B cell (primary cell): ENCODE data around the gene DNMBP. TPM values are rescaled to one million over a fixed set of nuclear protein-coding genes. Genes with fewer than 3 reads are reported as not detected.
A peak's percentile ranks its signal among the peaks of the same experiment; 100 is the strongest.

Experiments used
- ATAC-seq: fragments of 200-7000 bp; cut with Tn5 transposase; one replicate; pipeline ENCODE4 v1.10.0; 2021; ENCODE audit warnings: low read depth, mild to moderate bottlenecking, moderate number of reproducible peaks, moderate library complexity
- CTCF ChIA-PET: fragments of 350-600 bp; sonication (Branson Sonifier 250); formaldehyde crosslinking; loops from one replicate; lab custom pipeline; 2021; ENCODE audit warnings: antibody characterized with exemption, inconsistent platforms; lab: Charles Lee
- POLR2A ChIA-PET: fragments of 350-600 bp; sonication (Branson Sonifier 250); formaldehyde crosslinking; loops from one replicate; lab custom pipeline; 2021; ENCODE audit warnings: antibody characterized with exemption; lab: Charles Lee
- DNase-seq: peaks from one replicate; pipeline ENCODE4 v3.0.0; 2013
- H2AFZ ChIP-seq: 2 replicates; pipeline ENCODE4 v1.6.1; 2012; ENCODE audit warnings: mild to moderate bottlenecking, low read depth, low read length; ENCODE audit not compliant: insufficient read depth, poor library complexity, severe bottlenecking
- H3K27ac ChIP-seq, 2 donors: 1 replicate in 1 of 2; 2 replicates in 1 of 2; pipeline ENCODE4 v1.5.1; 2012 to 2013; ENCODE audit warnings: low read length in 2 of 2, mild to moderate bottlenecking in 2 of 2, moderate library complexity in 1 of 2
- H3K27me3 ChIP-seq, 4 experiments: fragments of 200-600 bp in 1 of 4; sonication (generic) in 1 of 4; replicated peaks in 1 of 4; 1 replicate in 2 of 4; 2 replicates in 2 of 4; pipeline versions ENCODE4 v1.6.1 to v1.7.0; 2013 to 2016; ENCODE audit warnings: low read length in 3 of 4, mild to moderate bottlenecking in 2 of 4, mixed read lengths in 1 of 4, moderate library complexity in 1 of 4; ENCODE audit not compliant: insufficient read depth in 4 of 4, control insufficient read depth in 3 of 4; ENCODE audit errors: control extremely low read depth in 1 of 4
- H3K36me3 ChIP-seq, 2 experiments: replicated peaks in 1 of 2; 1 replicate in 1 of 2; 2 replicates in 1 of 2; pipeline versions ENCODE4 v1.6.1 to v1.7.1; 2013; ENCODE audit warnings: low read length in 1 of 2; ENCODE audit not compliant: insufficient read depth in 2 of 2, control insufficient read depth in 1 of 2; ENCODE audit errors: control extremely low read depth in 1 of 2, extremely low read depth in 1 of 2
- H3K4me1 ChIP-seq, 2 donors: fragments of 200-600 bp in 1 of 2; sonication (generic) in 1 of 2; 1 replicate in 1 of 2; 2 replicates in 1 of 2; pipeline versions ENCODE4 v1.5.1 to v1.6.1; 2013 to 2017; ENCODE audit warnings: low read length in 2 of 2; ENCODE audit not compliant: control insufficient read depth in 2 of 2, insufficient read depth in 2 of 2
- H3K4me2 ChIP-seq: replicated peaks from 2 replicates; pipeline ENCODE3; 2012; ENCODE audit warnings: mild to moderate bottlenecking, low read depth, low read length; ENCODE audit not compliant: poor library complexity, severe bottlenecking
- H3K4me3 ChIP-seq, 5 experiments: fragments of 200-600 bp in 1 of 5; sonication (generic) in 1 of 5; 1 replicate in 3 of 5; 2 replicates in 2 of 5; pipeline versions ENCODE4 v1.5.1 to v1.7.0; 2011 to 2016; ENCODE audit warnings: low read length in 4 of 5, mild to moderate bottlenecking in 4 of 5, low read depth in 2 of 5, control low read depth in 1 of 5, moderate library complexity in 1 of 5; ENCODE audit not compliant: insufficient read depth in 1 of 5; ENCODE audit errors: control extremely low read depth in 1 of 5, extremely low read depth in 1 of 5
- H3K79me2 ChIP-seq: fragments of 200-600 bp; sonication (generic); one replicate; pipeline ENCODE4 v1.6.0; 2016; ENCODE audit warnings: low read length; ENCODE audit not compliant: control insufficient read depth, insufficient read depth
- H3K9ac ChIP-seq: fragments of 200-600 bp; sonication (generic); 2 replicates; pipeline ENCODE4 v1.6.1; 2017; ENCODE audit warnings: mild to moderate bottlenecking, low read length, moderate library complexity
- H3K9me3 ChIP-seq, 3 donors: one replicate each; pipeline versions ENCODE4 v1.6.1 to v1.7.1; 2013; ENCODE audit warnings: low read length in 2 of 3; ENCODE audit not compliant: control insufficient read depth in 2 of 3, insufficient read depth in 1 of 3; ENCODE audit errors: control extremely low read depth in 1 of 3
- H4K20me1 ChIP-seq: 2 replicates; pipeline ENCODE4 v1.6.0; 2012; ENCODE audit warnings: mild to moderate bottlenecking, low read length; ENCODE audit not compliant: insufficient read depth, control insufficient read depth, poor library complexity, severe bottlenecking
- H3K27ac Mint-ChIP-seq: one replicate; pipeline ENCODE4 v1.8.0; 2021; ENCODE audit warnings: mixed read lengths
- H3K27me3 Mint-ChIP-seq: one replicate; pipeline ENCODE4 v1.8.0; 2021; ENCODE audit warnings: mixed read lengths
- H3K4me1 Mint-ChIP-seq: one replicate; pipeline ENCODE4 v1.8.0; 2021; ENCODE audit warnings: mixed read lengths
- H3K4me3 Mint-ChIP-seq: one replicate; pipeline ENCODE4 v1.8.0; 2021; ENCODE audit warnings: mixed read lengths
- H3K9me3 Mint-ChIP-seq: one replicate; pipeline ENCODE4 v1.8.0; 2022; ENCODE audit warnings: mixed read lengths; ENCODE audit not compliant: insufficient read depth
- EZH2 ChIP-seq: IDR thresholded peaks from 2 replicates; pipeline ENCODE4 v1.6.1; 2012; ENCODE audit warnings: borderline replicate concordance, low read depth, mild to moderate bottlenecking, moderate library complexity, low read length; ENCODE audit not compliant: insufficient read depth, poor library complexity, severe bottlenecking
- WGBS: methylation state at CpG from one replicate; pipeline ENCODE4 v1.1.5; 2013; ENCODE audit warnings: missing lambda C conversion rate; ENCODE audit not compliant: insufficient coverage; 5-methylcytosine and 5-hydroxymethylcytosine counted together
- intact Hi-C: fragments of 100-400 bp; cut with micrococcal nuclease; formaldehyde crosslinking; loops from one replicate; pipeline ENCODE4 v1.10.0; 2022
- polyA plus RNA-seq: library from polyadenylated mRNA; depleted of rRNA; stranded (reverse); fragments of >200 nt; gene quantifications from 2 replicates; pipeline ENCODE4 v1.2.3, GENCODE V29; 2012
- total RNA-seq, 2 donors: library from RNA; stranded (reverse); fragments of 120-200 nt in 1 of 2; gene quantifications; 1 replicate in 1 of 2; 2 replicates in 1 of 2; pipeline versions ENCODE4 v1.2.3 to v1.2.4, GENCODE V29; 2013 to 2022
- TF ChIP-seq, protein P1 (sequence below): fragments of 200-600 bp; IDR thresholded peaks from one replicate; pipeline ENCODE4 v1.8.0; 2022; ENCODE audit warnings: antibody characterized with exemption, mild to moderate bottlenecking

The DNMBP gene
- total and polyA plus RNA-seq, 2 donors (not counting 1 experiment from before 2014, with no cell fraction given), result 12.8 to 22.6 TPM

DNA sequence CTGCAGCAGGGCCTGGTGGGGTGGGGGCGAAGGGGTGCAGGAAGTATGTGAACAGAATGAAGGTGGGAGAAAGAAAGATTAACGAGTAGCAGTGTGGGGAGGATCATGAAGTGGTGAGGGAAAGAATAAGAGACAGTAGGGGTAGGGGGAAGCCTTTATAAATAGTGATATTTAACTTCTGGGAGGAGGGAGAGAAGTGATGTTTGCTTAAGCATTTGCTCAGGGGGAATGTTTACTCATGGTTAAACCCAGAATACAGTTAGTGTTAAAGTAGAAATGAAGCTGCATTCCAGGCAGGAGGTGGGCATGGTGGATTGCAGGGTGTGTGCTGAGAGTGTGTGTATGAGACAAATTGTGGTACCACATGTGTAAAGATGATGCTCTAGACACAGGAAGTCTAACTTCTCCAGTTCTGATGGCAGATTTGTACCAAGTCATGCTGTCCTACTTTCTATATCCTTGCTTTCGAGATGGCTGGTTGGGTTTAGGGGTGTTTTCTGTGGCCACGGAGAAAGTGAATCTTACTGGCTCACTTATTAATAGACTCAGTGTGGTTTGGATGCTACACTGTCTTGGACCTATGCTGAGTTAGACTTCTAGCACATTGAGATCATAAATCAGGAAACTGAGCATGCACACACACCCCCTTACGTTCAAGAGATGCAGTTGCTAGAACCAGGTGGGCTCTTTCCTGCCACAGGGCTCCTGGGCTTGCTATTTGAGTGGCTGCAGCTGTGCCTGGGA, 10.6 kb upstream of the DNMBP start:
- H4K20me1 ChIP-seq, result no peaks in the 10 kb centered on the region
- Mint-ChIP-seq H3K4me1 (peaks cover 19% of the 10 kb centered on the region), H3K9me3 (no peaks in the 10 kb centered on the region), H3K27me3 (no peaks in the 10 kb centered on the region), H3K4me3 (peak overlapping the region; percentile 17), H3K27ac (peak overlapping the region; percentile 64)
- POLR2A ChIA-PET, result interaction anchor here (0.5 kb wide), 1 partner anchor 40 kb away, joined by 7 read pairs; no protein-coding TSS in a partner anchor
- WGBS, result 47% methylated on average over 3 of the region's 5 CpGs
- no peak overlapping the region for H3K4me3 ChIP-seq
- no peaks in the 10 kb centered on the region for H3K27me3 ChIP-seq
- H2AFZ ChIP-seq, result peak overlapping the region; percentile 20
- H3K79me2 ChIP-seq, result no peaks in the 10 kb centered on the region
- peaks cover 12 to 15% of the 10 kb centered on the region in 2 donors for H3K4me1 ChIP-seq
- peak; percentile 66 for ATAC-seq
- intact Hi-C loops, result no loop called here
- TF ChIP-seq EZH2, result no peak
- TF ChIP-seq, protein P1, sequence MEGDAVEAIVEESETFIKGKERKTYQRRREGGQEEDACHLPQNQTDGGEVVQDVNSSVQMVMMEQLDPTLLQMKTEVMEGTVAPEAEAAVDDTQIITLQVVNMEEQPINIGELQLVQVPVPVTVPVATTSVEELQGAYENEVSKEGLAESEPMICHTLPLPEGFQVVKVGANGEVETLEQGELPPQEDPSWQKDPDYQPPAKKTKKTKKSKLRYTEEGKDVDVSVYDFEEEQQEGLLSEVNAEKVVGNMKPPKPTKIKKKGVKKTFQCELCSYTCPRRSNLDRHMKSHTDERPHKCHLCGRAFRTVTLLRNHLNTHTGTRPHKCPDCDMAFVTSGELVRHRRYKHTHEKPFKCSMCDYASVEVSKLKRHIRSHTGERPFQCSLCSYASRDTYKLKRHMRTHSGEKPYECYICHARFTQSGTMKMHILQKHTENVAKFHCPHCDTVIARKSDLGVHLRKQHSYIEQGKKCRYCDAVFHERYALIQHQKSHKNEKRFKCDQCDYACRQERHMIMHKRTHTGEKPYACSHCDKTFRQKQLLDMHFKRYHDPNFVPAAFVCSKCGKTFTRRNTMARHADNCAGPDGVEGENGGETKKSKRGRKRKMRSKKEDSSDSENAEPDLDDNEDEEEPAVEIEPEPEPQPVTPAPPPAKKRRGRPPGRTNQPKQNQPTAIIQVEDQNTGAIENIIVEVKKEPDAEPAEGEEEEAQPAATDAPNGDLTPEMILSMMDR, result no peak
- peak overlapping the region; percentile 29 for H3K4me2 ChIP-seq
- DNase-seq, result peak; percentile 49
- CTCF ChIA-PET, result interaction anchor here (1.7 to 3.1 kb wide), 4 partner anchors 10 to 174 kb away, joined by 7 to 25 read pairs (median 20); partner anchors contain the start of gene DNMBP
- no peak overlapping the region for H3K9ac ChIP-seq
- no peaks in the 10 kb centered on the region for H3K9me3 ChIP-seq
- no peaks in the 10 kb centered on the region for H3K36me3 ChIP-seq
- H3K27ac ChIP-seq, result no peak overlapping the region

DNA sequence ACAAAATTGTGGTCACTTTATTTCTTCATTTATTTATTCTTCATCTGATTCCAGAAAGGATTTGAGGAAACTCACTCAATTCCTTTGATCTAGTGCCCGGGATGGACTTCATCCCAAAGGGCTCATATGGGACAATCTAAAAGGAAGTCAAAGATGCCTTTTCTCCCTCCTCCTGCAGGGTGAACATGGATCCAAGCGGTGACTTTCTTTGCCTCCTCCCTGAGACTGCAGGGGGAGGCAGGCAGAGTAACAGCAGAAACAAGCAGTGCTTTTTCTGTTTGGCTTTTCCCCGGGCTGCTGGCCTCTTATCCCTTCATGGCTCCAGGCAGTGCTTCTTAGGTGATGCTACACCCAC, 10.0 kb upstream of the DNMBP start:
- Histone ChIP-seq H3K4me1 (peaks cover 17 to 20% of the 10 kb centered on the region in 2 donors), H3K27ac (no peak overlapping the region), H3K9me3 (peaks cover 0 to under 1% (median 0%) of the 10 kb centered on the region in 3 donors), H3K4me3 (no peak overlapping the region), H3K9ac (no peak overlapping the region), H4K20me1 (no peaks in the 10 kb centered on the region), H3K27me3 (no peaks in the 10 kb centered on the region), H2AFZ (no peak overlapping the region), H3K36me3 (no peaks in the 10 kb centered on the region), H3K79me2 (no peaks in the 10 kb centered on the region), H3K4me2 (no peak overlapping the region)
- H3K4me1 Mint-ChIP-seq, result peaks cover 24% of the 10 kb centered on the region
- TF ChIP-seq EZH2, result no peak
- TF ChIP-seq, protein P1, result no peak
- POLR2A ChIA-PET, result no interaction called here
- H3K27ac Mint-ChIP-seq, result no peak overlapping the region
- ATAC-seq (no peak), DNase-seq (no peak)
- H3K4me3 Mint-ChIP-seq, result no peak overlapping the region
- intact Hi-C loops, result loop anchor here (10.0 kb wide), 1 partner anchor 165 kb away; the partner anchor contains the start of gene ERLIN1
- H3K9me3 Mint-ChIP-seq, result no peaks in the 10 kb centered on the region
- no peaks in the 10 kb centered on the region for H3K27me3 Mint-ChIP-seq
- CTCF ChIA-PET, result interaction anchor here (1.7 kb wide), 1 partner anchor 160 kb away, joined by 7 read pairs; no protein-coding TSS in a partner anchor
- 67% methylated on average over 2 of the region's 3 CpGs for WGBS
